ENCODE data around the gene SLC40A1.

SLC40A1 gene

GRCh38 chr2:189599245-189599644 is 18.7 kb upstream of the SLC40A1 start:
- no peak for DNase-seq

- DNase-seq: no peak
Observed at GRCh38 chr2:189595417-189595816, 14.8 kb upstream of the SLC40A1 start.

- no peak for DNase-seq
Observed at GRCh38 chr2:189594305-189594704, 13.7 kb upstream of the SLC40A1 start.

DNA sequence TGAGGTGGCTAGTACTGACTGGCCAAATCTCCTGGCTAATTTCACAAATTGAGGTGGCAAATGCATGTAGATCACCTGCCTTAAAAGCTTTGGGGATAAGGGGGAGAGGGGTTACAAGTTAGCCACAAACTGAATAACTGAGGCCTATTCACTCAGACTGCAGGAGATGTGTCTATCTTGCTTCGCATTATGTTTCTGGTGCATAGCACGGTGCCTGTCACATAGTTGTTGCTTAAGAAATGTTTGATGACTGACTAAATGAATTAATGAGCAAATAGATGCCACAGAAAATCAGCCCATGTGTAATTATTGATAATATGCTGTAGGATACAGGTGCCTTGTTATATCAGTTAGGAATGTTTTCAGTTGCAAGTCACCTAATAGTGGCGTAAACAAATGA is 12.5 kb upstream of the SLC40A1 start:
- DNase-seq: no peak

- no peak for DNase-seq
Observed at GRCh38 chr2:189592353-189592984, 11.9 kb upstream of the SLC40A1 start.

GRCh38 chr2:189587780-189588179 is 7.2 kb upstream of the SLC40A1 start:
- DNase-seq: no peak

DNA sequence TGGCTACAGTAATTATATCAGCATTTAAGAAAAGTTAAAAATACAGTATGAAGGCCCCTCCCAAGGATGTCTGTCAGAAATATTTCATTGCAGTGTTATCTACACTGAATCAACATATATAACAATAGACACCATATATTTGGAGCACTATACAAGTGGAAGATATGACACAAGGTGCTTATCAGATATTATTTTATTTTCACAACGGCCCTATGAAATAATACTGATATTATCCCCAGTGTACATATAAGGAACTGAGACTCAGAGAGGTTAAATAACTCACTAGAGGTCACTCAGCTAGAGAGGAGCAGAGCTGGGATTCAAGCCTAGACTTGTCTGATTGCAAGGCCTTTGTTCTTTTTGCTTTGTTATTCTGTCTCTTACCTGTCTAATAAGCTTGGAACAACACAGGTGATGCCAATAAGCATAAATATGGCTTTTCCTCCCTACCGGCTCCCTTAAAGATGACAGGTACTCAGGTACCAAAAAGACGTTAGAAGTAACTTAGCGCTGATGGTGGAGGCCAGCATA is 4.7 kb upstream of the SLC40A1 start:
- DNase-seq: no peak

DNA sequence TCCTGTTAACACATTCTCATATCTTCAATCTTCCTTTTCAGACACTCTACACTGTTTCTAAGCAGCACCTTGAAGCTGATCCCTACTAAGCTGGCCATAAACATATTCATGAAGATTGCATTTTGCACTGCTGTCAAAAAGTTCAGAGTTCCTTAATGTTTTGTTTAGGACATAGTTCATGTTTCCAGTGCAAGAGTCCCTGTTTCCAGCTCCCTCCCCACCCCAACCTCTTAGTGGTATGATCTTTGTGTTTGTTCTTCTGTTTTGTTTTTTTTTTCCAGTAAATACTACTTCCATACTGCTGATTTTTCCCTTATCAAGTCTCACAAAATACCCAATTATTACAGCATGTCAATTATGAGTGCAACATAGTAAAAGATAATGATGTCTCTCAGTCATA is 4.1 kb upstream of the SLC40A1 start:
- no peak for DNase-seq

DNA sequence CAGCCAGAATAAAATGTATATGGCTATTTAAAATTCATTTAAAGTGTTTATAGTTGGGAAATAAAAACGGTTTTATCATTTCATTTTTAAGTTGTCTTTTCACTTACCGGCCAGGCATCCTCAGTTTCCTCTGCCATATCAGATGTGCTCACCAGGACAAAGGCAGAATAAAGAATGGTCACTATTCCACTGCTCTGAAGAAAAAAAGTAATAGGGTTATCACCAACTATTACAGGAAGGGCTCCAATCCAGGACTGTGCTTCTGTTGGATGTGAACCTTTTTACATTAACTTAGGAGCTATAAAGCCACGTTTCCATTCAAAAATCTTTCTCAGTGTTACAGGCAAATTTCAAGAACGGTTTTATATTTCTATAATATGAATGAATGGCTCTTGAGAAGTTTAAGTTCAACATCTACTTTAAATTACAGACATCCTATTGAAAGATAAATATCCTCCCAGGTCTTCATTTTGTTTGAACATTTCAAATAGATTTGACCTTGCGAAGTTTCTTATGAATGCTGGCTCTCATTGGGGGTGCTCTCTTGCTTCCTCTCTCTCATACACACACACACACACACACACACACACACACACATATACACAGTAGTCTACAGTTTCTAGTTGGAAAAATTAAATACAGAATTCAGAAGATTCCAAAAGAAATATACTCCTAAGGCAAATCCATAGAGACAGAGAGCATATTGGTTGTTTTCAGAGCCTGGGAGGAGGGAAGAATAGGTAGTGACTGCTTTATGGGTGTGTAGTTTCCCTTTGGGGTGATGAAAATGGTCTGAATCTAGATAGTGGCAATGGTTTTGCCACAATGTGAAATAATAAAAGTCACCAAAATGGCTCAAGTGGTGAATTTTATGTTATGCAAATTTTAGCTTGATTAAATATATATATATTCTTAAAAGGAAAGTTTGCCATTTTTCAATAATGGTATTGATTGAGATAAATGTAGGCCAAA is 2.9 kb upstream of the SLC40A1 start:
- no peak for DNase-seq

DNA sequence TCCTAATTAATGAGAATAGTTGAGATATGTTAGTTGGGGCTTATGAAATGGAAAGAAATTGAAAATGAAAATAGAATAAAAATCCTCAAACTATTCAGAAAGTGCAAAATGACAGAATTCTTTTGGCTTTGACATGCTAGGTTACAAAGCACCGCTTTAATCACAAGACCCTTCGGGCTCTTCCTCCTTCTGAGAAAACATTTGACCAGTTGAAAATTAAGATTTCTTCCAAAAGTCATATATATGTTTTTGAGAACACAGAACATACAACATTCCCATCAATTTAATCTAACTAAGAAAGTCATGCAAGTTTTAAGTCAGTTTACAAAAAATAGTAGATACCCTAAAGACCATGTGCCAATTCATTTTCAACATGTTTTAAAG is 2.2 kb upstream of the SLC40A1 start:
- no peak for DNase-seq

DNA sequence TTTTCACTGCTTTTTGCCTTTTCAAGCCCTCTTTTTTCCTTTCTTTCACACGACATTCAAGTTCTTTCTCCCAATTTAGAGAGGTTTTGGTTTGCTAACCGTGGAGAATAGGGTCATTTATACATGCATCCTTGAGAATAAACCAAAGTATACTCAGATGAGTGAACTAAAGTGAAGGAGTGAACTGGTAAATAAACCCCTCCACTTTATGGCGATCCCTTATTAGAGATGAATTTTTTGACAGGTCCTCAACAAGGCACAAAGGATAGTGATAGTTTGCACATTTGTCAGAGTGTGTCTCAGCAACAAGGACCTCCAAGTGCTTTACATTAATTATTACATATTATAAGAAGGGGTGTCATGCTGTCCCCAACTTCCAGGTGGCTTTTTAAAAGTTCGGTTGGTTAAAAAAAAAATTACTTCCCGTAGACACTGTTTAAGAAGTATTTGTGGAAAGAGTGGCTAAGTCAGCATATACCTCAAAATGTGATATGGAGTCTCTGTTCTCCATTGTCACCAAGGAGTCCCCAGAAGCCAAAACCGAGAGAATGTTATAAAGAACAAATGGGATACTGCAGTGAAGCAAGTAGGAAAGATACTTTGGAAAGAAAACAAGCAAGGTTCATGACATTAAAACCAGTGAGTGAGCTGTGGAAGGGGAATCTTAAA is 1.7 kb upstream of the SLC40A1 start:
- no peak for DNase-seq

GRCh38 chr2:189581354-189582139 is 961 bp upstream of the SLC40A1 start:
- DNase-seq: no peak

DNA sequence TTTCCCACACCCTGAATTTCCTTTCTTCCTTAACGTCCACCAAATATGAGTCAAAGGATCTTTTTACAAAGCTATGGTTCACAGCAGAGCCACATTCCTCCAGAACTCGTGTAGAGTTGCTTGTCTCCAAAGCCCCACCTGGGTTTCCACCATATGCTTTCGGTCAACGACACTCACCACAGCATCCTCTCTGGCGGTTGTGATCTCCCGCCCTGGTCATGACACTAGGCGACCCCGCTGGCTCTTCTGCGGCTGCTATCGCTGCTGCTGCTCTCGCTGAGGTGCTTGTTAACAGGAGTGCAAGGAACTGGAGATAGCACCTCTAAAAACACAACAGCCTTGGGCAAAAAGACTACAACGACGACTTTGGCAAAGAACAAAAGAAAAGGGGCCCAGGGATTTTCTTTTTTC is 340 bp downstream of the SLC40A1 start:
- DNase-seq: no peak

DNA sequence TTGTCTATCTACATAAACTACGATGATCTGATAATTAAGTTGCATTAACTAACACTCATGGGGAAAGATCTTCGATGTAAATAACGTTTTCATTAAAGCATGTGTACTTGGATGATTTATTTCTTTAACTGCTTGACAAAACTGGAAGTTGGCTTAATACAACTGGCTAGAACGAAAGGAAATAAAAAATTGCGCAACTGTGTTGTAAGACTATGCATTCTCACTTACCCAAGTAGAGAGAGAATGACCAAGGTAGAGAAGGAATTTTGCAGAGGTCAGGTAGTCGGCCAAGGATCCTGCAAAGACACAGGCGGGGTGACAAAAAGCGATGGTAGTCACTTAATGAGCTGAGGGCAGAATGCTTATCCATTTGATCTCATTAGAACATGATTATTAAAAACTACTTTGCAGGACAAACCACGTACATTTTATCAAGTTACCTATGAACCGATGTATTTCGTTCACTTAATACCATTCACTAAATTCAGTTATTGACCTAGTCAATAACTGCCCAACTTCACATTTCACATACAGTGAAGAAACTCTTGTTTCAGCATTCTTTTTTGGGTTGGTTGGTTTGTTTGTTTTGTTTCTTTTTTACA is 900 bp downstream of the SLC40A1 start:
- DNase-seq: no peak

DNA sequence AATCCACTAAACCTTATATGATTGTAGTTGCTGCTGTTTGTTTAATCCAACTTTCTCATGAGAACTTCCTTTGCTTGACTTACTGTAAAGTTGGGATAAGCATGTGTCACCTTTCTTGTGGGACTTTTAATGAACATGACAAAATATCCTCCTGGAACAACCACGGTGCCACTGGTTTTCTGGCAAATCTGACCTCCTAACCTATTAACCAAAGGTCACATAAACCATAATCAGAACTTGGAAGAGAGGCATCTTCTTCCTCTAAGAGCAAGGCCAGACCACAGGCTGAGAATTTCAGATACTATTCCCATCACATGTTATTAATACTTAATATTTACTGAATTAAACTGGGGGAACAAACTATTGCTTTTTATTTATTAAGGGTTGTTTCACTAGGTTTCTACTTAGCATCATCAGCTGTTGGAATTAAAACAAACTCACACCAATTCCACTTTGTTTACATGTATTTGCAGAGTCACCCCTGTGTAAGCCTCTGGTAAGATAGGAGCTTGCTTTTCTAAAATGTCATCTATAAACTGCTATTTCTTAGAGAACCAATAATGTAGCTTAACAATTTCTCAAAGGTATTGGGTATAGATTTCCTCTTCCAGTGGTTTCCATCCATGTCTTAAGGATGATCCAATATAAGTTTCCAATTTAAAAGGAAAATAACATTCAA is 2.2 kb downstream of the SLC40A1 start:
- no peak for DNase-seq

- no peak for DNase-seq
Observed at GRCh38 chr2:189577121-189577520, 3.5 kb downstream of the SLC40A1 start.

- no peak for DNase-seq
Observed at GRCh38 chr2:189576396-189576795, 4.2 kb downstream of the SLC40A1 start.

DNA sequence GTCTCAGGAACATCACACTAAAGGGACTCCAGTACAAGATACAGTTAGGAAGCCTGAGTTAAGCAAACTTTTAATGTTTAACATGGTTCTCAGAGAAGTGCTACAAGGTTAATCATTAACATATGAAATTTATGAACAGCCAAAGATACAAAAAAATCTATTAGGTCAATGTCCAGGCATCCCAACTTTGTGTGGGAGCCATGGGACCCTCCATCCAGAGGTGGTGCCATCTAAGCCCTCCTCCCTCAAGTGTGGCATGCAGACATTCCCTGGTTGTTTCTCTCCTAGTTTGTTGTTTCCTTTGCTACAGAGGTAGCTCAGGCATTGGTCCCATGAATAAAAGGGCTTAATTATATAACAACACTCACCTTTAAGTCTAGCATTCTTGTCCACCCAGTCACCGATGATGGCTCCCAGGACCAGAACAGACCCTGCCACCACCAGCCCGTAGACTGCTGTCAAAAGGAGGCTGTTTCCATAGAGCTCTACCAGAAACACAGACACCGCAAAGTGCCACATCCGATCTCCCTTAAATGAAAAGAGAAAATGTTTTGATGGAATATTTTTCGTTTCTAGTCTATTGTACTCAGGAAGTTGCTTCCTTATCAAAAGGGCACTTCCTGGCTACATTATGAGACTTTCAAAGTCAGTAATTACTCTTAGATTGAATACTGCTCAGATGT is 5.7 kb downstream of the SLC40A1 start:
- DNase-seq: no peak

DNA sequence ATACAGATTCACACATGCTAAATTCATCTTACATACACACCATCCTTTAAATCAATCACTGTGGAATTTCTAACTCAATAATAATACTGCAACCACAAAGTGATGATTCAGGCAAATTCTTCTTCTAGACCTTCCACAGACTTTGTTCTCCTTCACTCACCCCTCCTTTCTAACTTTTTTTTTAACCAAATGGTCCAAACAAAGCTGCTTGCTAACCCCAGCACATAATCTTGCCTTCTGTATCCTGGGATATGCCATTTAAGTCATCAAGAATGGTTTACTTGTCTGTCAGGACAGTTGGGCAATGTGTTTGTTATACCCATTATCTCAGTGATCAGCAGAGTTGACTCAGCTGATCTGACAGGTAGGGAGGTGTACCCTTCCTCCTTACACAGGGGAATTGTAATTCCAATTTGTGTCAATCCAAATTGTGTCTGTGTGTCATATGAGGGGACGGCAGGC is 10.0 kb downstream of the SLC40A1 start:
- DNase-seq: no peak

DNA sequence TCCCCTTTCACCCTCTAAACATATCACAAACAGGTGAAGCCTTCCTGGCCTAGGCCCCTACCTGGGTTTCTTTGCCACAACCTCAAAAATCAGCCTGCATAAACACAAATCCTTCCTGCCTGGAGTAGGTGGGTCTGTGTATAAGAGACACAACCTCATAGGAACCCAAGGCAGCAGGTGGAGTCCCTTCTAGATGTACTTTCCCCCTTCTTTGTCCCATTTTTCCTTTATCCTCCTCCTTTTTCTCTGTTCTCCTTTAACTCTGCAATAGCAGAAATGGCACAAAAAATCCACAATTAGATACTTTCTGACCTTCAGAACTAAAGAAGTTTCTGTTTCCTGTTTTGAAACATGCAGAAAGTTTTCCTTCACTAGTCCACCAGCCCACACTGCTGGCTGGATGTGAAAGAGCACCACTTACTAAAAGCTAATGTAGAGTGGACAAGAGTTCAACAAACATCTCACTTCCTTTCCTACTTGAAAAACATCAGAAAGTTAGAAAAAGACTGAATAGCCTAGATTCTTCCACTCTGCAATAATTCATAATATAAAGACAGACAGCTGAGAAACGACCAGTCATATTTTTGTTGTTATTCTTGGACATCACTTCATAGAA is 11.2 kb downstream of the SLC40A1 start:
- no peak for DNase-seq
